H9 (cell line): ENCODE measurements around the gene ANKS1B. TPM values are rescaled to one million over a fixed set of nuclear protein-coding genes. Genes with fewer than 3 reads are reported as not detected.

Source experiments
- DNase-seq: peaks from one replicate; pipeline ENCODE4 v3.0.0-alpha.2; 2017
- H2AFZ ChIP-seq: one replicate; pipeline ENCODE4 v1.6.1; 2013; ENCODE audit warnings: mild to moderate bottlenecking, low read length, control low read depth, moderate library complexity
- H2AK5ac ChIP-seq: 2 replicates; pipeline ENCODE4 v1.6.1; 2013; ENCODE audit warnings: low read length, control low read depth, mixed read lengths; ENCODE audit not compliant: insufficient read length
- H2BK120ac ChIP-seq: one replicate; pipeline ENCODE4 v1.6.1; 2013; ENCODE audit warnings: low read depth, mild to moderate bottlenecking, low read length, control low read depth, inconsistent platforms; ENCODE audit not compliant: poor library complexity, severe bottlenecking
- H2BK12ac ChIP-seq: 2 replicates; pipeline ENCODE4 v1.6.1; 2013; ENCODE audit warnings: low read length, control low read depth, mixed read lengths, low read depth; ENCODE audit not compliant: insufficient read length
- H2BK15ac ChIP-seq: 2 replicates; pipeline ENCODE4 v1.6.1; 2013; ENCODE audit warnings: low read depth, low read length, control low read depth
- H2BK20ac ChIP-seq: one replicate; pipeline ENCODE4 v1.6.1; 2013; ENCODE audit warnings: low read depth, mild to moderate bottlenecking, low read length, control low read depth, inconsistent platforms; ENCODE audit not compliant: poor library complexity, severe bottlenecking
- H2BK5ac ChIP-seq: 2 replicates; pipeline ENCODE4 v1.6.1; 2013; ENCODE audit warnings: low read length, control low read depth, mixed read lengths; ENCODE audit not compliant: insufficient read length
- H3K14ac ChIP-seq: 2 replicates; pipeline ENCODE4 v1.6.1; 2013; ENCODE audit warnings: low read length, control low read depth; ENCODE audit not compliant: insufficient read depth
- H3K18ac ChIP-seq: 2 replicates; pipeline ENCODE4 v1.6.1; 2013; ENCODE audit warnings: low read depth, mild to moderate bottlenecking, mixed read lengths, low read length, control low read depth; ENCODE audit not compliant: insufficient read length
- H3K23ac ChIP-seq: 2 replicates; pipeline ENCODE4 v1.6.1; 2013; ENCODE audit warnings: low read length, control low read depth, mixed read lengths, low read depth; ENCODE audit not compliant: insufficient read length
- H3K23me2 ChIP-seq: 2 replicates; pipeline ENCODE4 v1.6.1; 2013; ENCODE audit warnings: low read depth, mild to moderate bottlenecking, mixed read lengths, low read length, control low read depth; ENCODE audit not compliant: insufficient read length, poor library complexity, severe bottlenecking
- H3K27ac ChIP-seq: 2 replicates; pipeline ENCODE4 v1.5.1; 2013; ENCODE audit warnings: low read length, control low read depth, mixed read lengths, low read depth; ENCODE audit not compliant: insufficient read length
- H3K27me3 ChIP-seq: 2 replicates; pipeline ENCODE4 v1.6.1; 2013; ENCODE audit warnings: low read length, control low read depth, inconsistent platforms; ENCODE audit not compliant: insufficient read depth
- H3K4ac ChIP-seq: 2 replicates; pipeline ENCODE4 v1.6.1; 2013; ENCODE audit warnings: low read depth, mild to moderate bottlenecking, control low read depth, inconsistent platforms, low read length, moderate library complexity
- H3K4me1 ChIP-seq: 2 replicates; pipeline ENCODE4 v1.6.1; 2013; ENCODE audit warnings: low read length, control low read depth, inconsistent platforms; ENCODE audit not compliant: insufficient read depth
- H3K4me2 ChIP-seq: 2 replicates; pipeline ENCODE4 v1.6.1; 2013; ENCODE audit warnings: low read length, control low read depth, mixed read lengths; ENCODE audit not compliant: insufficient read length, insufficient read depth
- H3K56ac ChIP-seq: 2 replicates; pipeline ENCODE4 v1.6.1; 2013; ENCODE audit warnings: low read depth, mild to moderate bottlenecking, mixed read lengths, low read length, control low read depth; ENCODE audit not compliant: insufficient read length
- H3K79me1 ChIP-seq: 2 replicates; pipeline ENCODE4 v1.6.1; 2013; ENCODE audit warnings: low read depth, mild to moderate bottlenecking, moderate library complexity, low read length, control low read depth, inconsistent platforms; ENCODE audit not compliant: insufficient read depth, poor library complexity, severe bottlenecking
- H3K79me2 ChIP-seq: 2 replicates; pipeline ENCODE4 v1.6.1; 2013; ENCODE audit warnings: low read length, control low read depth, inconsistent platforms; ENCODE audit not compliant: insufficient read depth
- H3K9ac ChIP-seq: 2 replicates; pipeline ENCODE4 v1.6.1; 2013; ENCODE audit warnings: low read length, control low read depth, mixed read lengths; ENCODE audit not compliant: insufficient read length; ENCODE audit errors: extremely low read depth
- H3K9me3 ChIP-seq: one replicate; pipeline ENCODE4 v1.6.1; 2013; ENCODE audit warnings: low read depth, low read length, inconsistent platforms; ENCODE audit not compliant: control insufficient read depth
- H3T11ph ChIP-seq: one replicate; pipeline ENCODE4 v1.6.1; 2013; ENCODE audit warnings: mild to moderate bottlenecking, low read length, control low read depth, inconsistent platforms
- H4K20me1 ChIP-seq: one replicate; pipeline ENCODE4 v1.6.1; 2013; ENCODE audit not compliant: control insufficient read depth, insufficient read length, insufficient read depth
- H4K5ac ChIP-seq: 2 replicates; pipeline ENCODE4 v1.6.1; 2013; ENCODE audit warnings: low read depth, mild to moderate bottlenecking, mixed read lengths, low read length, control low read depth; ENCODE audit not compliant: insufficient read length
- H4K8ac ChIP-seq: replicated peaks from 2 replicates; pipeline ENCODE4 v1.6.1; 2013; ENCODE audit warnings: low read length, control low read depth, mixed read lengths, low read depth; ENCODE audit not compliant: insufficient read length
- H4K91ac ChIP-seq: 2 replicates; pipeline ENCODE4 v1.6.1; 2013; ENCODE audit warnings: low read depth, mild to moderate bottlenecking, moderate library complexity, mixed read lengths, low read length, control low read depth; ENCODE audit not compliant: insufficient read length
- H3K27ac Mint-ChIP-seq, 3 experiments: 2 replicates in 2 of 3; 3 replicates in 1 of 3; pipeline ENCODE4 v1.8.0; 2020 to 2021; ENCODE audit warnings: mixed read lengths in 3 of 3, mild to moderate bottlenecking in 1 of 3, moderate library complexity in 1 of 3
- H3K27me3 Mint-ChIP-seq: 2 replicates; pipeline ENCODE4 v1.8.0; 2021; ENCODE audit warnings: low read depth, mild to moderate bottlenecking, moderate library complexity, mixed read lengths
- H3K36me3 Mint-ChIP-seq, 3 experiments: 2 replicates in 2 of 3; 3 replicates in 1 of 3; pipeline ENCODE4 v1.8.0; 2020 to 2021; ENCODE audit warnings: low read depth in 3 of 3, mixed read lengths in 3 of 3; ENCODE audit not compliant: insufficient read depth in 1 of 3
- H3K4me1 Mint-ChIP-seq, 2 experiments: 2 replicates each; pipeline ENCODE4 v1.8.0; 2020; ENCODE audit warnings: mixed read lengths in 2 of 2
- H3K4me3 Mint-ChIP-seq, 2 experiments: 2 replicates in 1 of 2; 3 replicates in 1 of 2; pipeline ENCODE4 v1.8.0; 2020 to 2021; ENCODE audit warnings: mild to moderate bottlenecking in 2 of 2, mixed read lengths in 2 of 2, moderate library complexity in 1 of 2
- H3K9me3 Mint-ChIP-seq, 2 experiments: 2 replicates in 1 of 2; 3 replicates in 1 of 2; pipeline ENCODE4 v1.8.0; 2020; ENCODE audit warnings: mild to moderate bottlenecking in 2 of 2, mixed read lengths in 2 of 2, moderate library complexity in 1 of 2
- CTCF ChIP-seq: fragments of 200-600 bp; sonication (generic); conservative IDR thresholded peaks from 3 replicates; pipeline ENCODE4 v1.8.0; 2021; ENCODE audit warnings: antibody characterized with exemption, mild to moderate bottlenecking
- WGBS: extraction: QIAGEN DNeasy Blood & Tissue Kit; methylation state at CpG from one replicate; pipeline ENCODE4 v1.1.7; 2013; ENCODE audit warnings: missing lambda C conversion rate, low lambda C conversion rate, mixed read lengths; ENCODE audit not compliant: insufficient read length; ENCODE audit errors: extremely low coverage; 5-methylcytosine and 5-hydroxymethylcytosine counted together
- total RNA-seq: library from RNA; stranded (reverse); gene quantifications from 2 replicates; pipeline ENCODE4 v1.2.1, GENCODE V29; 2021

Gene ANKS1B
- total RNA-seq, 1 experiment from 2014 or later, result 4.1 TPM

DNA sequence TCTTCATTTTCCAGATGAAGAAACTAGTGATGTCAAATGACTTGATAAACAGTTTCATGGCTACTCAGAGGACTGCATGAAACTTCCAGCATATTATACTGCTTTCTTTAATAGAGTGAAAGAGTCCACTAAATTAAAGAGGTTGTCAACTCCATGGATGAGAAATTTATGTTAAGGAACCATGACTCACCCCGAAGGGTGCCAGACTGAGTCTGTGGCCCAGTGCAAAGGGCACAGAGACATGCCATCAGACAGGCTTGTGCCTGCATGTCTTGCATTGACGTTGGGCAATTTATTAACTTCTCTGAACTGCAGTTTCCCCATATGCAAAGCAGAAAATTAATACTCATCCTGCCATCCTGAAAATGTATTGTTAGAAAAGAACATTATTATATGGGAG, 957.3 kb downstream of the ANKS1B start:
- Histone ChIP-seq H3K27ac (no peak overlapping the region), H3K4ac (no peak overlapping the region), H2AFZ (no peak overlapping the region), H3K56ac (no peak overlapping the region), H3K79me1 (no peaks in the 10 kb centered on the region), H3K79me2 (no peaks in the 10 kb centered on the region), H4K5ac (no peak overlapping the region), H3K23ac (no peak overlapping the region), H2BK12ac (no peak overlapping the region), H4K91ac (no peak overlapping the region), H2BK20ac (no peak overlapping the region), H3K9me3 (no peaks in the 10 kb centered on the region), H3K18ac (no peak overlapping the region), H3K27me3 (no peaks in the 10 kb centered on the region), H2BK5ac (no peak overlapping the region), H3K4me2 (no peak overlapping the region), H3K14ac (no peak overlapping the region), H4K20me1 (no peaks in the 10 kb centered on the region), H4K8ac (no peak overlapping the region), H2BK15ac (no peak overlapping the region), H2AK5ac (no peak overlapping the region), H3T11ph (no peak overlapping the region), H3K9ac (no peak overlapping the region), H2BK120ac (no peak overlapping the region), H3K4me1 (no peaks in the 10 kb centered on the region), H3K23me2 (no peaks in the 10 kb centered on the region)
- DNase-seq, result no peak
- no peak for TF ChIP-seq CTCF
- peaks cover 3 to 23% of the 10 kb centered on the region in 2 experiments; a peak in 4 of 5 replicates for H3K9me3 Mint-ChIP-seq
- no peak overlapping the region for H3K4me3 Mint-ChIP-seq
- H3K36me3 Mint-ChIP-seq, result peaks cover 0 to 18% (median 12%) of the 10 kb centered on the region in 3 experiments; a peak in 5 of 7 replicates
- no CpG with 5 or more reads among the region's 2 CpGs for WGBS
- H3K4me1 Mint-ChIP-seq, result peaks cover 34% of the 10 kb centered on the region in 2 experiments
- peaks cover 8% of the 10 kb centered on the region; the same call in 1 of the 2 replicates for H3K27me3 Mint-ChIP-seq
- H3K27ac Mint-ChIP-seq, result no peak overlapping the region
